Mucosa of descending colon (tissue), 3 donors: ENCODE data around the gene CDC123. TPM values are rescaled to one million over a fixed set of nuclear protein-coding genes. Genes with fewer than 3 reads are reported as not detected.
A peak's percentile ranks its signal among the peaks of the same experiment; 100 is the strongest.
"Not testable (repeated sequence)": the region's sequence is repeated elsewhere in the genome, so short reads cannot be mapped to it uniquely, and the experiment has no call there.

Experiments
- ATAC-seq: fragments of 200-7000 bp; cut with Tn5 transposase; one replicate; pipeline ENCODE4 v1.9.1; 2020; ENCODE audit warnings: mild to moderate bottlenecking, moderate library complexity
- DNase-seq, 3 donors: peaks; one replicate each; pipeline ENCODE4 v3.0.0-alpha.2; 2020
- H3K36me3 ChIP-seq: fragments of 200-600 bp; one replicate; pipeline ENCODE4 v1.8.0; 2021; ENCODE audit warnings: low read depth, mild to moderate bottlenecking
- H3K4me1 ChIP-seq: fragments of 200-600 bp; one replicate; pipeline ENCODE4 v1.8.0; 2021; ENCODE audit warnings: low read depth, mild to moderate bottlenecking
- H3K4me3 ChIP-seq: fragments of 200-600 bp; one replicate; pipeline ENCODE4 v1.8.0; 2021; ENCODE audit warnings: mild to moderate bottlenecking
- H3K9me3 ChIP-seq: fragments of 200-600 bp; one replicate; pipeline ENCODE4 v1.8.0; 2021; ENCODE audit warnings: mild to moderate bottlenecking
- intact Hi-C, 2 donors: fragments of 100-400 bp; cut with DNase I in 1 of 2; cut with micrococcal nuclease in 1 of 2; formaldehyde crosslinking; loops; one replicate each; pipeline versions ENCODE4 v1.11.0 to v1.11.1; 2022; cut with DNase I, micrococcal nuclease
- total RNA-seq, 3 donors: library from RNA; stranded (reverse); fragmentation: NEBNext Ultra II Directional in 2 of 3; extraction: Animal tissue kit (Norgen Biotek cat#: 25700) in 2 of 3; gene quantifications; one replicate each; pipeline versions ENCODE4 v1.2.1 to v1.2.4, GENCODE V29; 2021 to 2023
- TF ChIP-seq, protein P1 (sequence below): fragments of 200-600 bp; IDR thresholded peaks from one replicate; pipeline ENCODE4 v1.8.0; 2022; ENCODE audit warnings: antibody characterized with exemption, mild to moderate bottlenecking
- donor health status: DM: no; HTN: no; CAD: no; lungs with moderate emphysema.
- donor health status: DM: no; HTN: no; CAD: no.
- donor health status: DM: no; HTN: yes; CAD: no.

Gene CDC123
- total RNA-seq, 3 donors from 2014 or later = 40.5 to 66.1 (median 48.4) TPM

DNA sequence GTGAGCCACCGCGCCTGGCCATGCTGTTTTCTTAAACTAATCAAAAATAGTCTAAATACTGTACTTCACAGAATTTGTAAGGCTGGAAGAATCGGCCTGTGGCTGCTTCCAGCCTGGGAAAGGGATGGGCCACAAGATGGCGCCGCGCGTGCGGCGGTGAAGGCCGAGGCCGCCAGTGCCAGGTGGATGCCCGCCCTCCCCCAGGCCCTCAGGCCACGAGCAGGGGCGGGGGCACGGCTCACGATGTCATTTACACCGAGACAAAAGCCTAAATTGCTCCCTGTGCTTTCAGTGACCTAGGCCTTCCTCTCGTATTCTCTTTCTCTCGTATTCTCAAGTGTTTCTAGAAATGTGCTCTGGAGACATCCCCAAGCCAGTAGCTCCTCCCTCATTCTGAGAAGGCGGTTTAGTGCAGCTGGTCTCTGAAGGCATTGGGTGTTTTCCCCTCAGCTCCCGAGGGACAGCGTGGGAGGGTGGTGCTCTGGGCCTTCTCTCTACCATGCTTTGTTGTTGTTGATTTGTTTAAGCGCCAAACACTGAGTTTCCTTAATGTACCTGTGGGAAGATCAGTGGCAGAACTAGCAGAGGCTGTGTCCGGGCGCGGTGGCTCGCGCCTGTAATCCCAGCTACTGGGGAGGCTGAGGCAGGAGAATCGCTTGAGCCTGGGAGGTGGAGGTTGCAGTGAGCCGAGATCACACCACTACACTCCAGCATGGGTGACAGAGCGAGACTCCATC is 68.4 kb downstream of the CDC123 start:
- H3K4me3 ChIP-seq = no peak overlapping the region
- ATAC-seq (peak; percentile 89), DNase-seq (peak; percentile 87 to 91 (median 89))
- peaks cover 14% of the 10 kb centered on the region for H3K4me1 ChIP-seq
- no peaks in the 10 kb centered on the region for H3K9me3 ChIP-seq
- TF ChIP-seq, protein P1, sequence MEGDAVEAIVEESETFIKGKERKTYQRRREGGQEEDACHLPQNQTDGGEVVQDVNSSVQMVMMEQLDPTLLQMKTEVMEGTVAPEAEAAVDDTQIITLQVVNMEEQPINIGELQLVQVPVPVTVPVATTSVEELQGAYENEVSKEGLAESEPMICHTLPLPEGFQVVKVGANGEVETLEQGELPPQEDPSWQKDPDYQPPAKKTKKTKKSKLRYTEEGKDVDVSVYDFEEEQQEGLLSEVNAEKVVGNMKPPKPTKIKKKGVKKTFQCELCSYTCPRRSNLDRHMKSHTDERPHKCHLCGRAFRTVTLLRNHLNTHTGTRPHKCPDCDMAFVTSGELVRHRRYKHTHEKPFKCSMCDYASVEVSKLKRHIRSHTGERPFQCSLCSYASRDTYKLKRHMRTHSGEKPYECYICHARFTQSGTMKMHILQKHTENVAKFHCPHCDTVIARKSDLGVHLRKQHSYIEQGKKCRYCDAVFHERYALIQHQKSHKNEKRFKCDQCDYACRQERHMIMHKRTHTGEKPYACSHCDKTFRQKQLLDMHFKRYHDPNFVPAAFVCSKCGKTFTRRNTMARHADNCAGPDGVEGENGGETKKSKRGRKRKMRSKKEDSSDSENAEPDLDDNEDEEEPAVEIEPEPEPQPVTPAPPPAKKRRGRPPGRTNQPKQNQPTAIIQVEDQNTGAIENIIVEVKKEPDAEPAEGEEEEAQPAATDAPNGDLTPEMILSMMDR = peak; percentile 68
- H3K36me3 ChIP-seq = no peaks in the 10 kb centered on the region
- intact Hi-C loops = loop anchor here (5.0 to 10.0 kb wide), 3 partner anchors 390 to 448 kb away; no protein-coding TSS in a partner anchor

DNA sequence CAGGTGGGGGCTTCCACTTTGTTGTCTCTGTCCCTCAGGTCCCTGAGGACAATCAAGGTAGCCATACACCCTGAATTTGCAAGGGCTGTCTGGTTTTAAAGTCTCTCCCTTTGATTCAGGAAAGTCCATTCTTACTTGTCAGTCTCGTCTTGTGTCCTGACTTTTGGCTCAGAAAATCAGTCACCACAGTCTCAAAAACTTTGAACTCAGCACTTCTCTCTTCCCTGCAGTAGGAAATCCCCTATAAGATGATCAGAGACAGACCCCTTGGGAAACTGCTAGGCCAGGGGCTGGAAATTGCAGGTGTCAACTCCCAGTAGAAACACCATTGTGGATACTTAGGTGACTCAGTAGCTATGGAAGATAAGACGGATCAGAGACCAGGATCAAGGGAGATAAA is 73.1 kb downstream of the CDC123 start:
- DNase-seq (no peak), ATAC-seq (no peak)
- H3K9me3 ChIP-seq = no peaks in the 10 kb centered on the region
- no peaks in the 10 kb centered on the region for H3K36me3 ChIP-seq
- TF ChIP-seq, protein P1 = no peak
- peaks cover 14% of the 10 kb centered on the region for H3K4me1 ChIP-seq
- no peak overlapping the region for H3K4me3 ChIP-seq
- intact Hi-C loops = loop anchor here in 1 of 2 donors (10.0 kb wide), 1 partner anchor 386 kb away; no protein-coding TSS in a partner anchor

DNA sequence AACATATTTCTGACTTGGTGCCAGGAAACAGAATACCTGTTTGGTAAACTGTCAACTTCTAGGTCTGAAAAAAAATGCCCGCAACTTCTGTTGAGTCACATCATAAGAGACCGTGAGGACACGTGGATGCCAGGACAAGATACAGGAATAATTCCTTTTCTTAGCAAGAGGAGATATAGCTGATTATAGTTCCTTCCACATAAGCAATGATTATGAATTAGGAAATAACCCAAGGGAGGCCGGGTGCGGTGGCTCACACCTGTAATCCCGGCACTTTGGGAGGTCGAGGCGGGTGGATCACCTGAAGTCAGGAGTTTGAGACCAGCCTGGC is 75.2 kb downstream of the CDC123 start:
- DNase-seq = no peak
- ATAC-seq = no peak
- Histone ChIP-seq H3K4me1 (peaks cover under 1% of the 10 kb centered on the region), H3K9me3 (no peaks in the 10 kb centered on the region), H3K36me3 (no peaks in the 10 kb centered on the region), H3K4me3 (no peak overlapping the region)
- intact Hi-C loops = no loop called here
- TF ChIP-seq, protein P1 = no peak

DNA sequence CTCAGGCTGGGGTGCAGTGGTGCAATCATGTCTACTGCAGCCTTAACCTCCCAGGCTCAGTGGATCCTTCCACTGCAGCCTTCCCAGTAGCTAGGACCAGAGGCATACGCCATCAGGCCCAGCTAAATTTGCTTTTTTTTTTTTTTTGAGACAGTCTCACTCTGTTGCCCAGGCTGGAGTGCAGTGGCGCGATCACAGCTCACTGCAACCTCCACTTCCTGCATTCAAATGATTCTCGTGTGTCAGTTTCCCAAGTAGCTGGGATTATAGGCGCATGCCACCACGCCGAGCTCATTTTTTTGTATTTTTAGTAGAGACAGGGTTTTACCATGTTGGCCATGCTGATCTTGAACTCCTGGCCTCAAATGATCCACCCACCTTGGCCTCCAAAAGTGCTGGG is 81.9 kb downstream of the CDC123 start:
- DNase-seq, intact Hi-C loops, ATAC-seq, H3K4me1 ChIP-seq, H3K36me3 ChIP-seq, H3K9me3 ChIP-seq, H3K4me3 ChIP-seq: not testable (repeated sequence)

DNA sequence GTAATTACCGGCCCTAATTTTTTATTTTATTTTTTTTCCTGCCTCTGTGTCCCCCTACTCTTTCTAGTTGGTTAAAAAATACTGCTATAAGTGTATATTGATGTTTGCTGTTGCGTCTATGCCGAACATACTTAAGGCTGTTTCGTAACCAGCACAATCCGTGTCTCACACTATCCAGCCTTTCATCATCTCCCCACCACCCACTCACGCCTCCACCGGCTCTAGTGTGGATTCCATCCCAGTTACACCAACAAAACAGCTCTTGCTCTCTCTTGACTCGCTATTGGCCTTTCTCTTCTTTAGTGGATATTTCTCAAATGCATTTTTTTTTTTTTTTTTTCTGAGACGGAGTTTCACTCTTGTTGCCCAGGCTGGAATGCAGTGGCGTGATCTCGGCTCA is 83.3 kb downstream of the CDC123 start:
- Histone ChIP-seq H3K9me3 (no peaks in the 10 kb centered on the region), H3K4me1 (no peaks in the 10 kb centered on the region), H3K4me3 (no peak overlapping the region), H3K36me3 (no peaks in the 10 kb centered on the region)
- TF ChIP-seq, protein P1 = no peak
- DNase-seq = no peak
- ATAC-seq = no peak
- intact Hi-C loops = no loop called here

DNA sequence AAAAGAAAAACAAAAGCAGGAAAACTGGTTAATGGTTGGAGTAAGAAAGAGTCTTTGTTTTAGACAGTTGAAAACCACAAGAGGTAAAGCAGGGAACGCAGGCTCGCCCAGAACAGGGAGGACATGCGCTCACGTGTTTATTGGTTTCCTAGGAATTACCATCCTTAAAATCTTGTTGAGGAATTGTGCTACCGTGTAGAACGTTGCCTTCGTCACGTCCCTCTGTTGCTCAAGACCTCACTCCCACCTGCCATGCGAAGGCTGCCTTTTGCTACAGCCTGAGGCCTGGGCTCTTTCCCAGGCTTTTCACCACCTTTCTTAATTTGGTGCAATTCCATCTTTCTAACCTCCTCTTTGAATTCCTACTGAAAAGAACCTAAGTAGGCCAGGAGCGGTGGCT is 91.8 kb downstream of the CDC123 start:
- ATAC-seq = no peak
- Histone ChIP-seq H3K36me3 (no peaks in the 10 kb centered on the region), H3K9me3 (no peaks in the 10 kb centered on the region), H3K4me1 (no peaks in the 10 kb centered on the region), H3K4me3 (no peak overlapping the region)
- intact Hi-C loops = no loop called here
- DNase-seq = no peak
- TF ChIP-seq, protein P1 = no peak

DNA sequence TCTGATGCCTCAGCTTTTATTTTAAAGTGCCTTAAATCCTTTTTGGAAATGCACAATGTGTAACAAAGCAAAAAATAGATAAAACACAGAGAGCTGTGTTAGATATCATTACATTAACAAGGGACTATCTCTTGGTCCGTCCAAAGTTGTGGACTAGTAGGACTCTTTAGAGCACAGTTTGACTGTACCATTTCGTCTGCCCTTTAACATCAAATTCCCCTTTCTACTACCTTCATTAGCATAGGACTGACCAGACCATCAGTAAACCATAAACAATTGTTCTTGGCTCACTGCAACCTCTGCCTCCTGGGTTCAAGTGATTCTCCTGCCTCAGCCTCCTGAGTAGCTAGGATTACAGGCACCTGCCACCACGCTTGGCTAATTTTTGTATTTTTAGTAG is 101.8 kb downstream of the CDC123 start:
- intact Hi-C loops, H3K4me3 ChIP-seq, H3K9me3 ChIP-seq, H3K4me1 ChIP-seq, DNase-seq, ATAC-seq, H3K36me3 ChIP-seq: not testable (repeated sequence)
